Measurements from ENCODE around the gene EPHB1. TPM values are rescaled to one million over a fixed set of nuclear protein-coding genes. Genes with fewer than 3 reads are reported as not detected.

EPHB1 gene
- total RNA-seq, 1 experiment from 2014 or later = 0.73 TPM

DNA sequence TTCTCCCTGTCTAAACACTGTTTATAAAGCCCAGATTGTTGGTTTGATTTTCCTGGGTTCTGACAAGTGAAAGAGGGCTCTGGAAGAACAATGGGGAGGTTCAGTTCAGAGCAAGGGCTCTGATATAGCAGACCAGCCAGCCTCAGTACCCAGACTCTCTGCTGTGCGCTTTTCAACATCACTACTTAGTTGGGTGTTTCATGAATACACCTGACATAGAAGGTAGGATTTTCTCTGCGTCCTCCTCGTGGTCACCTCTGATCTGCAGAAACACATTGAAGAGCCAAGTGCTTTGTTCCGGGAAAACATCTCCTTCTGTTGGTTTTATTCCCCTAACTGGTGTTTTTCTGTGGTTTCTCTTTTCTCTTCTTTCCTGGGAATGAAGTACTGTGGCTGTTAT is 99.5 kb downstream of the EPHB1 start:
- TF ChIP-seq, protein P1, sequence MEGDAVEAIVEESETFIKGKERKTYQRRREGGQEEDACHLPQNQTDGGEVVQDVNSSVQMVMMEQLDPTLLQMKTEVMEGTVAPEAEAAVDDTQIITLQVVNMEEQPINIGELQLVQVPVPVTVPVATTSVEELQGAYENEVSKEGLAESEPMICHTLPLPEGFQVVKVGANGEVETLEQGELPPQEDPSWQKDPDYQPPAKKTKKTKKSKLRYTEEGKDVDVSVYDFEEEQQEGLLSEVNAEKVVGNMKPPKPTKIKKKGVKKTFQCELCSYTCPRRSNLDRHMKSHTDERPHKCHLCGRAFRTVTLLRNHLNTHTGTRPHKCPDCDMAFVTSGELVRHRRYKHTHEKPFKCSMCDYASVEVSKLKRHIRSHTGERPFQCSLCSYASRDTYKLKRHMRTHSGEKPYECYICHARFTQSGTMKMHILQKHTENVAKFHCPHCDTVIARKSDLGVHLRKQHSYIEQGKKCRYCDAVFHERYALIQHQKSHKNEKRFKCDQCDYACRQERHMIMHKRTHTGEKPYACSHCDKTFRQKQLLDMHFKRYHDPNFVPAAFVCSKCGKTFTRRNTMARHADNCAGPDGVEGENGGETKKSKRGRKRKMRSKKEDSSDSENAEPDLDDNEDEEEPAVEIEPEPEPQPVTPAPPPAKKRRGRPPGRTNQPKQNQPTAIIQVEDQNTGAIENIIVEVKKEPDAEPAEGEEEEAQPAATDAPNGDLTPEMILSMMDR (IDR thresholded peaks at IDR 0.05; ENCODE audit: unreplicated experiment) = no peak
- H3K4me3 Mint-ChIP-seq (ENCODE audit: low read depth, unreplicated experiment) = no peak overlapping the region
- CTCF ChIA-PET = no interaction called here
- no peaks in the 10 kb centered on the region for H3K36me3 Mint-ChIP-seq (ENCODE audit: insufficient read depth, unreplicated experiment)
- H3K27me3 Mint-ChIP-seq (ENCODE audit: unreplicated experiment) = peaks cover 49% of the 10 kb centered on the region
- no peaks in the 10 kb centered on the region for H3K4me1 Mint-ChIP-seq (ENCODE audit: low read depth, unreplicated experiment)
- no peak for DNase-seq
- no TSS peak for BruUV-seq (replicated peaks)
- H3K9me3 Mint-ChIP-seq (ENCODE audit: low read depth, unreplicated experiment) = no peaks in the 10 kb centered on the region
- intact Hi-C loops (cut with micrococcal nuclease; ENCODE audit: unreplicated experiment) = no loop called here
- H3K27ac Mint-ChIP-seq (ENCODE audit: unreplicated experiment) = no peak overlapping the region

GRCh38 chr3:134895181-134895580 is 100.1 kb downstream of the EPHB1 start:
- no peaks in the 10 kb centered on the region for H3K4me1 Mint-ChIP-seq (ENCODE audit: low read depth, unreplicated experiment)
- intact Hi-C loops (cut with micrococcal nuclease; ENCODE audit: unreplicated experiment) = no loop called here
- no peak overlapping the region for H3K4me3 Mint-ChIP-seq (ENCODE audit: low read depth, unreplicated experiment)
- TF ChIP-seq, protein P1 (IDR thresholded peaks at IDR 0.05; ENCODE audit: unreplicated experiment) = no peak
- H3K9me3 Mint-ChIP-seq (ENCODE audit: low read depth, unreplicated experiment) = no peaks in the 10 kb centered on the region
- peaks cover 55% of the 10 kb centered on the region for H3K27me3 Mint-ChIP-seq (ENCODE audit: unreplicated experiment)
- no peak for DNase-seq
- H3K36me3 Mint-ChIP-seq (ENCODE audit: insufficient read depth, unreplicated experiment) = no peaks in the 10 kb centered on the region
- no TSS peak for BruUV-seq (replicated peaks)
- CTCF ChIA-PET = no interaction called here
- H3K27ac Mint-ChIP-seq (ENCODE audit: unreplicated experiment) = no peak overlapping the region

DNA sequence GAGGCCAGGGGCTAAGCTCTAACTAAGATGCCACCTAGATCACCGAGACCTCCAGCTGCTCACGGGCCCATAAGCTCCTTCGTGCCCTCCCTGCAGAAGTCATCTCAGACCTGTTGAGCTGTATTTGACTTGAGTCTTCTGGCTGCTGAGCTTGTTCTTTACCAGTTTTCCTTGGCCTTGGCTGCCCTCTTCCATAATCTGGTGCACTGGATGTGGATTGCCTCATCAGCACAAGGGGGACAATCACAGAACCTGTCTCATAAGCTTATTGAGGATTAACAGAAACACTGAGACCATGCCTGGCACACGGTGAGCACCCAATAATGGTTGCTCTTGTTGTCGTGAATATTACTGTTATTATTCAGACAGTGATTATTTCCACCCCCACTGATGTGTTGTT is 101.1 kb downstream of the EPHB1 start:
- TF ChIP-seq, protein P1 (IDR thresholded peaks at IDR 0.05; ENCODE audit: unreplicated experiment) = no peak
- H3K36me3 Mint-ChIP-seq (ENCODE audit: insufficient read depth, unreplicated experiment) = no peaks in the 10 kb centered on the region
- DNase-seq = no peak
- no peaks in the 10 kb centered on the region for H3K4me1 Mint-ChIP-seq (ENCODE audit: low read depth, unreplicated experiment)
- no peak overlapping the region for H3K27ac Mint-ChIP-seq (ENCODE audit: unreplicated experiment)
- BruUV-seq (replicated peaks) = no TSS peak
- H3K4me3 Mint-ChIP-seq (ENCODE audit: low read depth, unreplicated experiment) = no peak overlapping the region
- peaks cover 65% of the 10 kb centered on the region for H3K27me3 Mint-ChIP-seq (ENCODE audit: unreplicated experiment)
- no peaks in the 10 kb centered on the region for H3K9me3 Mint-ChIP-seq (ENCODE audit: low read depth, unreplicated experiment)
- CTCF ChIA-PET = no interaction called here
- intact Hi-C loops (cut with micrococcal nuclease; ENCODE audit: unreplicated experiment) = no loop called here

DNA sequence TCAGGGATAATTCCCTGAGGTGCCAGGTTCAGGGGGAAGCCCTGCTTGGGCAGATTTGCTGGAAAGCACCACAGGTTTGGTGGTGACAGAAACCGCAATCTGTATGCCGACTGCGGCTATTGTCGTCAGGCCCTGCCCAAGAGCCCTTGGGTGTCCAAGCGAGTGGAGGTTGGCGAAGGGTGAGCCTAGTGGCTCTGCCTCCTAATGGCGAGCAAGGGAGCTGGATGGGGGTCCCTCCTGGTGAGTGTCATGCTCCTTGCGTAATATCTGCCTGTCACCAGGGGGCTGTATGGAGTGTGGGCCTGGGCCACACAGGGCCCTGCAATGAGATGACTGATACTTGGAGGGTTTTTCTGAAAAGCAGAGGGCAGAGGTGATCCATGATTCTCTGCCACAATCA is 101.6 kb downstream of the EPHB1 start:
- Mint-ChIP-seq H3K27ac (ENCODE audit: unreplicated experiment) (no peak overlapping the region), H3K36me3 (ENCODE audit: insufficient read depth, unreplicated experiment) (no peaks in the 10 kb centered on the region), H3K4me1 (ENCODE audit: low read depth, unreplicated experiment) (no peaks in the 10 kb centered on the region), H3K27me3 (ENCODE audit: unreplicated experiment) (peaks cover 70% of the 10 kb centered on the region), H3K4me3 (ENCODE audit: low read depth, unreplicated experiment) (no peak overlapping the region), H3K9me3 (ENCODE audit: low read depth, unreplicated experiment) (no peaks in the 10 kb centered on the region)
- no TSS peak for BruUV-seq (replicated peaks)
- DNase-seq = no peak
- CTCF ChIA-PET = no interaction called here
- intact Hi-C loops (cut with micrococcal nuclease; ENCODE audit: unreplicated experiment) = no loop called here
- TF ChIP-seq, protein P1 (IDR thresholded peaks at IDR 0.05; ENCODE audit: unreplicated experiment) = no peak

All from Calu3 (cell line).